ENCODE data around the gene GRIN2A. TPM values are rescaled to one million over a fixed set of nuclear protein-coding genes. Genes with fewer than 3 reads are reported as not detected.

The GRIN2A gene
- total and polyA plus RNA-seq, 2 donors (not counting 1 experiment from before 2014, with no cell fraction given) = 0.44 TPM; not detected in 1

- Histone ChIP-seq H3K36me3 (replicated peaks in 1 of 2; ENCODE audit: control extremely low read depth in 1 of 2, control insufficient read depth in 1 of 2, extremely low read depth in 1 of 2, insufficient read depth in 2 of 2, low read length in 1 of 2) (no peaks in the 10 kb centered on the region), H3K79me2 (ENCODE audit: control insufficient read depth, insufficient read depth, low read length) (no peaks in the 10 kb centered on the region), H3K9ac (ENCODE audit: low read length) (no peak overlapping the region), H4K20me1 (ENCODE audit: control insufficient read depth, insufficient read depth, low read length, poor library complexity, severe bottlenecking) (no peaks in the 10 kb centered on the region), H3K27me3 (replicated peaks in 1 of 4; ENCODE audit: control extremely low read depth in 1 of 4, control insufficient read depth in 3 of 4, insufficient read depth in 4 of 4, low read length in 3 of 4) (peaks cover 0 to 5% (median 0%) of the 10 kb centered on the region in 4 experiments), H2AFZ (ENCODE audit: insufficient read depth, low read depth, low read length, poor library complexity, severe bottlenecking) (no peak overlapping the region), H3K4me2 (replicated peaks; ENCODE audit: low read depth, low read length, poor library complexity, severe bottlenecking) (no peak overlapping the region), H3K4me3 (ENCODE audit: control extremely low read depth in 1 of 5, extremely low read depth in 1 of 5, insufficient read depth in 1 of 5, low read depth in 2 of 5, low read length in 4 of 5) (no peak overlapping the region), H3K27ac (ENCODE audit: low read length in 2 of 2) (no peak overlapping the region), H3K4me1 (ENCODE audit: control insufficient read depth in 2 of 2, insufficient read depth in 2 of 2, low read length in 2 of 2) (no peaks in the 10 kb centered on the region), H3K9me3 (ENCODE audit: control extremely low read depth in 1 of 3, control insufficient read depth in 2 of 3, insufficient read depth in 1 of 3, low read length in 2 of 3) (no peaks in the 10 kb centered on the region)
- no CpG with 5 or more reads among the region's 1 CpG for WGBS (ENCODE audit: insufficient coverage)
- Mint-ChIP-seq H3K4me3 (no peak overlapping the region), H3K4me1 (no peaks in the 10 kb centered on the region), H3K27me3 (peaks cover 14% of the 10 kb centered on the region), H3K9me3 (ENCODE audit: insufficient read depth) (peaks cover 5% of the 10 kb centered on the region), H3K27ac (no peak overlapping the region)
- no peak for DNase-seq
- CTCF ChIA-PET = no interaction called here
- intact Hi-C loops (cut with micrococcal nuclease) = no loop called here
- POLR2A ChIA-PET = no interaction called here
- TF ChIP-seq CTCF (IDR thresholded peaks at IDR 0.05) = no peak
- ATAC-seq (ENCODE audit: low read depth) = no peak
These were observed 380.1 kb downstream of the GRIN2A start for GRCh38 chr16:9802160-9802559.

GRCh38 chr16:9801651-9802050 is 380.6 kb downstream of the GRIN2A start:
- Histone ChIP-seq H3K9ac (ENCODE audit: low read length) (no peak overlapping the region), H3K4me1 (ENCODE audit: control insufficient read depth in 2 of 2, insufficient read depth in 2 of 2, low read length in 2 of 2) (no peaks in the 10 kb centered on the region), H4K20me1 (ENCODE audit: control insufficient read depth, insufficient read depth, low read length, poor library complexity, severe bottlenecking) (no peaks in the 10 kb centered on the region), H3K27ac (ENCODE audit: low read length in 2 of 2) (no peak overlapping the region), H3K9me3 (ENCODE audit: control extremely low read depth in 1 of 3, control insufficient read depth in 2 of 3, insufficient read depth in 1 of 3, low read length in 2 of 3) (no peaks in the 10 kb centered on the region), H3K27me3 (replicated peaks in 1 of 4; ENCODE audit: control extremely low read depth in 1 of 4, control insufficient read depth in 3 of 4, insufficient read depth in 4 of 4, low read length in 3 of 4) (peaks cover 0 to 5% (median 0%) of the 10 kb centered on the region in 4 experiments), H3K79me2 (ENCODE audit: control insufficient read depth, insufficient read depth, low read length) (no peaks in the 10 kb centered on the region), H3K36me3 (replicated peaks in 1 of 2; ENCODE audit: control extremely low read depth in 1 of 2, control insufficient read depth in 1 of 2, extremely low read depth in 1 of 2, insufficient read depth in 2 of 2, low read length in 1 of 2) (no peaks in the 10 kb centered on the region), H3K4me2 (replicated peaks; ENCODE audit: low read depth, low read length, poor library complexity, severe bottlenecking) (no peak overlapping the region), H3K4me3 (ENCODE audit: control extremely low read depth in 1 of 5, extremely low read depth in 1 of 5, insufficient read depth in 1 of 5, low read depth in 2 of 5, low read length in 4 of 5) (no peak overlapping the region), H2AFZ (ENCODE audit: insufficient read depth, low read depth, low read length, poor library complexity, severe bottlenecking) (no peak overlapping the region)
- TF ChIP-seq EZH2 (IDR thresholded peaks at IDR 0.05; ENCODE audit: borderline replicate concordance, insufficient read depth, low read depth, low read length, poor library complexity, severe bottlenecking) = no peak
- TF ChIP-seq CTCF (IDR thresholded peaks at IDR 0.05) = no peak
- H3K4me3 Mint-ChIP-seq = no peak overlapping the region
- ATAC-seq (ENCODE audit: low read depth) = no peak
- no peak overlapping the region for H3K27ac Mint-ChIP-seq
- no CpG with 5 or more reads among the region's 1 CpG for WGBS (ENCODE audit: insufficient coverage)
- H3K27me3 Mint-ChIP-seq = peaks cover 19% of the 10 kb centered on the region
- POLR2A ChIA-PET = no interaction called here
- no peak for DNase-seq
- peaks cover 5% of the 10 kb centered on the region for H3K9me3 Mint-ChIP-seq (ENCODE audit: insufficient read depth)
- no peaks in the 10 kb centered on the region for H3K4me1 Mint-ChIP-seq
- CTCF ChIA-PET = no interaction called here
- intact Hi-C loops (cut with micrococcal nuclease) = no loop called here
